Measurements from ENCODE around the gene QSOX1. TPM values are rescaled to one million over a fixed set of nuclear protein-coding genes. Genes with fewer than 3 reads are reported as not detected.

QSOX1 gene
- total and polyA plus RNA-seq, 9 of the 15 experiments (the other 6 are each of a cell fraction or from before 2014, with no cell fraction given), result 4.0 to 53.1 (median 15.0) TPM

DNA sequence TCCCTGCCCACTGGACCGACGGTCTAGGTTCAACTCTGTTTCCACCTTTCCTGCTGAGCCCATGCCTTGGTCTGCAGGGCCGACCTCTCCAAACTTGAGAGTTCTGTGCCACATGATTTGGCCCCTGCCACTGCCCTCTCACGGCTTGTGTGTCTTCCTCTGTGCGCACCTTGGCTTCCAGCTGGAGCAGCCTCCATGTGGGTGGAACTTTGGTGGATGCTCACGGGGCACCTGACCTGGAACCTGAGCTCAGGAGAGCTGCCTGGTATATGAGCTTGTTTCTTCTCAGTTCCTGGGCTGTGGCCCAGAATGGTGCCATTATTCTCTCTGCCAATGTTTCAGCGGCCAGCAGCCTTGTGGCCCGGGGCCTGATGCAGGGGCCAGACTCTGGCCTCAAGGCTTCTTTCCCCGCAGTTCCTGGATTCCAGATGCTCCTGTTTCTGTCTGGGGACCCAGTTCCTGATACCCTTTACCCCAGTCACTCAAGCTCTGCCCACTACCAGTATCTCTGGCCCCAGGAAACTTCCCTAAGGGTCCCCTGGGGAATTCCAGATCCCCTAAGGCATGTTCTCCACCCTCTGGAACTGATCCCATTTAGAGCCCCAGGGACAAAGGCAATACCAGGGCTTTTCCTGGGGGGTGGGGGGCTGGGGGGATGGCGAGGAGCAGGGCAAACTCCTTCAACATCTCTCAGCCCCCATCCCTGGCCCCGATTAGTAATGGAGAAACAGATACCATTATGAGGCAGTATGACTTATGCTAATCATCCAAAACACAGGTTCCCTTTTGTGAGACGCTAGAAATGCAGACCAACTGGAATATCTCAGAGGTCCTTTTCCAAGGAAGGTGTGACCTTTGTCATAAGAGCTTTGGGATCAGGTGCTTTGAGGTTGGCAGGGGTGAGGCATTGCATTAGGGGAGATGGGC is 11.1 kb downstream of the QSOX1 start:
- Histone ChIP-seq H3K4me2 (ENCODE audit: insufficient read depth, low read length) (no peak overlapping the region), H2AFZ (ENCODE audit: low read depth, low read length) (no peak overlapping the region), H3K4me3 (no peak overlapping the region), H3K9me1 (ENCODE audit: control insufficient read depth, insufficient read depth, low read length) (no peaks in the 10 kb centered on the region), H3K79me2 (ENCODE audit: control insufficient read depth, insufficient read depth, low read length) (no peaks in the 10 kb centered on the region), H3K36me3 (ENCODE audit: control insufficient read depth, insufficient read depth, low read length) (peaks cover 17% of the 10 kb centered on the region; the same call in 1 of the 3 replicates), H3K27ac (ENCODE audit: extremely low read depth, low read depth, low read length) (no peak overlapping the region), H3K9ac (ENCODE audit: insufficient read depth in 1 of 2, low read depth in 2 of 2, low read length in 2 of 2) (no peak overlapping the region), H3K9me3 (replicated peaks; ENCODE audit: control insufficient read depth, insufficient read depth, low read depth, low read length) (no peaks in the 10 kb centered on the region), H4K20me1 (replicated peaks; ENCODE audit: control insufficient read depth, insufficient read depth, low read length) (peaks cover 17% of the 10 kb centered on the region), H3K27me3 (ENCODE audit: control insufficient read depth in 2 of 2, insufficient read depth in 2 of 2, low read length in 2 of 2) (no peaks in the 10 kb centered on the region), H3K4me1 (replicated peaks in 1 of 2; ENCODE audit: control insufficient read depth in 2 of 2, insufficient read depth in 2 of 2, low read length in 2 of 2) (peaks cover 10 to 19% of the 10 kb centered on the region in 2 experiments; a peak in 4 of 5 replicates)
- intact Hi-C loops (cut with micrococcal nuclease) (no loop called here), in situ Hi-C loops (cut with MboI) (no loop called here)
- ATAC-seq (no peak), DNase-seq (ENCODE audit: extremely low read depth in 1 of 4, low spot score in 3 of 4) (no peak), FAIRE-seq (no peak)
- CTCF ChIA-PET (ENCODE audit: low intra/inter-chr PET ratio), result no interaction called here
- POLR2A ChIA-PET, result interaction anchor here (0.7 to 8.2 kb wide), 7 partner anchors 7 to 1651 kb away, joined by 3 to 41 read pairs (median 4); no protein-coding TSS in a partner anchor
- no TSS peak for BruUV-seq (replicated peaks)
- 55% methylated on average over 12 of the region's 12 CpGs for WGBS (ENCODE audit: insufficient coverage, low coverage, missing lambda C conversion rate)
- TF ChIP-seq, protein P1, sequence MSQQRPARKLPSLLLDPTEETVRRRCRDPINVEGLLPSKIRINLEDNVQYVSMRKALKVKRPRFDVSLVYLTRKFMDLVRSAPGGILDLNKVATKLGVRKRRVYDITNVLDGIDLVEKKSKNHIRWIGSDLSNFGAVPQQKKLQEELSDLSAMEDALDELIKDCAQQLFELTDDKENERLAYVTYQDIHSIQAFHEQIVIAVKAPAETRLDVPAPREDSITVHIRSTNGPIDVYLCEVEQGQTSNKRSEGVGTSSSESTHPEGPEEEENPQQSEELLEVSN (IDR thresholded peaks at IDR 0.05; ENCODE audit: borderline replicate concordance in 1 of 2, extremely low read depth in 1 of 2, insufficient read depth in 1 of 2, insufficient read length in 1 of 2, low read depth in 1 of 2, low read length in 1 of 2, poor library complexity in 1 of 2, severe bottlenecking in 1 of 2), result no peak
- no peak for TF ChIP-seq MAZ (CRISPR knock-in tag; conservative IDR thresholded peaks at IDR 0.05 in 1 of 2, IDR thresholded peaks at IDR 0.05 in 1 of 2)
- no peak for TF ChIP-seq ZNF444 (CRISPR knock-in tag; IDR thresholded peaks at IDR 0.05)
- TF ChIP-seq, protein P2, sequence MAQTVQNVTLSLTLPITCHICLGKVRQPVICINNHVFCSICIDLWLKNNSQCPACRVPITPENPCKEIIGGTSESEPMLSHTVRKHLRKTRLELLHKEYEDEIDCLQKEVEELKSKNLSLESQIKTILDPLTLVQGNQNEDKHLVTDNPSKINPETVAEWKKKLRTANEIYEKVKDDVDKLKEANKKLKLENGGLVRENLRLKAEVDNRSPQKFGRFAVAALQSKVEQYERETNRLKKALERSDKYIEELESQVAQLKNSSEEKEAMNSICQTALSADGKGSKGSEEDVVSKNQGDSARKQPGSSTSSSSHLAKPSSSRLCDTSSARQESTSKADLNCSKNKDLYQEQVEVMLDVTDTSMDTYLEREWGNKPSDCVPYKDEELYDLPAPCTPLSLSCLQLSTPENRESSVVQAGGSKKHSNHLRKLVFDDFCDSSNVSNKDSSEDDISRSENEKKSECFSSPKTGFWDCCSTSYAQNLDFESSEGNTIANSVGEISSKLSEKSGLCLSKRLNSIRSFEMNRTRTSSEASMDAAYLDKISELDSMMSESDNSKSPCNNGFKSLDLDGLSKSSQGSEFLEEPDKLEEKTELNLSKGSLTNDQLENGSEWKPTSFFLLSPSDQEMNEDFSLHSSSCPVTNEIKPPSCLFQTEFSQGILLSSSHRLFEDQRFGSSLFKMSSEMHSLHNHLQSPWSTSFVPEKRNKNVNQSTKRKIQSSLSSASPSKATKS (CRISPR knock-in tag; IDR thresholded peaks at IDR 0.05), result no peak
- TF ChIP-seq MTA2 (IDR thresholded peaks at IDR 0.05; ENCODE audit: low read depth), result no peak
- no peak for TF ChIP-seq CREM (IDR thresholded peaks at IDR 0.05; ENCODE audit: low read depth)
- TF ChIP-seq NELFE (IDR thresholded peaks at IDR 0.05; ENCODE audit: insufficient read depth, insufficient read length), result no peak
- no peak for TF ChIP-seq ZNF253 (CRISPR knock-in tag; conservative IDR thresholded peaks at IDR 0.05)
- no peak for TF ChIP-seq HDAC8 (tag; IDR thresholded peaks at IDR 0.05)
- TF ChIP-seq CBX8 (IDR thresholded peaks at IDR 0.05; ENCODE audit: borderline replicate concordance, extremely low read depth, low read depth, low read length, poor library complexity, severe bottlenecking), result no peak
- no peak for TF ChIP-seq SIN3A (IDR thresholded peaks at IDR 0.05; ENCODE audit: borderline replicate concordance in 2 of 2, control insufficient read depth in 1 of 2, low read depth in 2 of 2, low read length in 2 of 2)
- no peak for TF ChIP-seq FOS (IDR thresholded peaks at IDR 0.05; ENCODE audit: extremely low read depth, insufficient read length)
- no peak for TF ChIP-seq ZNF778 (CRISPR knock-in tag; IDR thresholded peaks at IDR 0.05)
- TF ChIP-seq CBX5 (IDR thresholded peaks at IDR 0.05; ENCODE audit: borderline replicate concordance, low read depth), result no peak
- no peak for TF ChIP-seq KDM5B (IDR thresholded peaks at IDR 0.05; ENCODE audit: insufficient replicate concordance, low read depth, low read length)

All from K562 (cell line).